GM19452 (cell line): ENCODE results near the gene CFAP45.
A peak's percentile ranks its signal among the peaks of the same experiment; 100 is the strongest.

ENCODE experiments used
- ATAC-seq: cut with Tn5 transposase; IDR thresholded peaks from one replicate; pipeline ENCODE4 v1.9.1; 2021; ENCODE audit not compliant: unreplicated experiment

The CFAP45 gene

GRCh38 chr1:159924025-159924790 is 24.2 kb upstream of the CFAP45 start:
- no peak for ATAC-seq

- ATAC-seq: peak; percentile 24
Observed at GRCh38 chr1:159923203-159924024, 23.4 kb upstream of the CFAP45 start.

GRCh38 chr1:159922511-159923202 is 22.7 kb upstream of the CFAP45 start:
- ATAC-seq: no peak

GRCh38 chr1:159921700-159922504 is 21.9 kb upstream of the CFAP45 start:
- no peak for ATAC-seq

GRCh38 chr1:159921251-159921650 is 21.3 kb upstream of the CFAP45 start:
- no peak for ATAC-seq

- no peak for ATAC-seq
Observed at GRCh38 chr1:159920651-159921050, 20.7 kb upstream of the CFAP45 start.

- no peak for ATAC-seq
Observed at GRCh38 chr1:159920202-159920601, 20.2 kb upstream of the CFAP45 start.

- no peak for ATAC-seq
Observed at GRCh38 chr1:159919236-159919865, 19.4 kb upstream of the CFAP45 start.

GRCh38 chr1:159918352-159919200 is 18.6 kb upstream of the CFAP45 start:
- no peak for ATAC-seq

GRCh38 chr1:159917533-159918351 is 17.8 kb upstream of the CFAP45 start:
- ATAC-seq: no peak

GRCh38 chr1:159916242-159917051 is 16.5 kb upstream of the CFAP45 start:
- no peak for ATAC-seq

- ATAC-seq: no peak
Observed at GRCh38 chr1:159915571-159916241, 15.7 kb upstream of the CFAP45 start.

GRCh38 chr1:159914252-159915018 is 14.5 kb upstream of the CFAP45 start:
- ATAC-seq: no peak

GRCh38 chr1:159913451-159914192 is 13.7 kb upstream of the CFAP45 start:
- no peak for ATAC-seq

- ATAC-seq: no peak
Observed at GRCh38 chr1:159911326-159912070, 11.5 kb upstream of the CFAP45 start.
